ENCODE measurements around the gene GIMAP8.

GRCh38 chr7:150507947-150508602 lies 57.6 kb downstream of the GIMAP8 start:
- TF ChIP-seq CTCF (IDR thresholded peaks at IDR 0.05; ENCODE audit: low read length) (no peak), EZH2 (IDR thresholded peaks at IDR 0.05; ENCODE audit: borderline replicate concordance, low read length) (no peak)

Data from OCI-LY1 (cell line).